ENCODE data around the gene SMIM35. TPM values are rescaled to one million over a fixed set of nuclear protein-coding genes. Genes with fewer than 3 reads are reported as not detected.

SMIM35 gene
- total RNA-seq, 1 donor from 2014 or later, result not detected

GRCh38 chr11:118076754-118077281, 9.9 kb downstream of the SMIM35 start, which contains the start of gene TMPRSS4:
TSS of gene TMPRSS4 (plus strand) at chr11:118077078. CDS start at chr11:118077303, 225 bp downstream.
- no peaks in the 10 kb centered on the region for H3K36me3 ChIP-seq (ENCODE audit: control insufficient read depth, insufficient read depth, low read length)
- peak within 1 kb of the TSS; percentile 11 for H3K4me3 ChIP-seq (ENCODE audit: low read depth, low read length)
- TF ChIP-seq CTCF (IDR thresholded peaks at IDR 0.05; ENCODE audit: insufficient read depth, low read length, poor library complexity, severe bottlenecking), result no peak
- H3K27me3 ChIP-seq (ENCODE audit: control insufficient read depth, insufficient read depth, low read length), result peaks cover 19% of the 10 kb centered on the region
- peak; percentile 48 for DNase-seq (ENCODE audit: low read depth)

- Histone ChIP-seq H3K36me3 (ENCODE audit: control insufficient read depth, insufficient read depth, low read length) (no peaks in the 10 kb centered on the region), H3K27me3 (ENCODE audit: control insufficient read depth, insufficient read depth, low read length) (peaks cover 19% of the 10 kb centered on the region), H3K4me3 (ENCODE audit: low read depth, low read length) (no peak overlapping the region)
- DNase-seq (ENCODE audit: low read depth), result peak; percentile 23
- no peak for TF ChIP-seq CTCF (IDR thresholded peaks at IDR 0.05; ENCODE audit: insufficient read depth, low read length, poor library complexity, severe bottlenecking)
These were observed 12.0 kb downstream of the SMIM35 start for GRCh38 chr11:118074785-118075184.

- H3K4me3 ChIP-seq (ENCODE audit: low read depth, low read length), result no peak overlapping the region
- no peak for TF ChIP-seq CTCF (IDR thresholded peaks at IDR 0.05; ENCODE audit: insufficient read depth, low read length, poor library complexity, severe bottlenecking)
- peaks cover 17% of the 10 kb centered on the region for H3K27me3 ChIP-seq (ENCODE audit: control insufficient read depth, insufficient read depth, low read length)
- DNase-seq (ENCODE audit: low read depth), result no peak
- H3K36me3 ChIP-seq (ENCODE audit: control insufficient read depth, insufficient read depth, low read length), result no peaks in the 10 kb centered on the region
These were observed 12.6 kb downstream of the SMIM35 start for GRCh38 chr11:118074091-118074685.

GRCh38 chr11:118073554-118073953, 13.2 kb downstream of the SMIM35 start:
- no peak for TF ChIP-seq CTCF (IDR thresholded peaks at IDR 0.05; ENCODE audit: insufficient read depth, low read length, poor library complexity, severe bottlenecking)
- H3K36me3 ChIP-seq (ENCODE audit: control insufficient read depth, insufficient read depth, low read length), result no peaks in the 10 kb centered on the region
- no peak overlapping the region for H3K4me3 ChIP-seq (ENCODE audit: low read depth, low read length)
- peaks cover 17% of the 10 kb centered on the region for H3K27me3 ChIP-seq (ENCODE audit: control insufficient read depth, insufficient read depth, low read length)
- DNase-seq (ENCODE audit: low read depth), result no peak

GRCh38 chr11:118071416-118072030, 15.2 kb downstream of the SMIM35 start:
- H3K4me3 ChIP-seq (ENCODE audit: low read depth, low read length), result no peak overlapping the region
- peaks cover 6% of the 10 kb centered on the region for H3K27me3 ChIP-seq (ENCODE audit: control insufficient read depth, insufficient read depth, low read length)
- no peak for TF ChIP-seq CTCF (IDR thresholded peaks at IDR 0.05; ENCODE audit: insufficient read depth, low read length, poor library complexity, severe bottlenecking)
- no peaks in the 10 kb centered on the region for H3K36me3 ChIP-seq (ENCODE audit: control insufficient read depth, insufficient read depth, low read length)
- DNase-seq (ENCODE audit: low read depth), result no peak

Data from kidney epithelial cell (primary cell).